Jurkat, Clone E6-1 (cell line): Measurements from ENCODE around the gene PSMD11.

Experiments
- DNase-seq: peaks from one replicate; pipeline ENCODE4 v3.0.0-alpha.2; 2011; ENCODE audit warnings: low read depth, low spot score
- H3K4me3 ChIP-seq: 2 replicates; pipeline ENCODE4 v1.5.1; 2011; ENCODE audit warnings: mild to moderate bottlenecking, low read length, control low read depth, moderate library complexity

The PSMD11 gene

GRCh38 chr17:32461853-32462617 is 17.7 kb downstream of the PSMD11 start:
- no peak overlapping the region for H3K4me3 ChIP-seq
- peak; percentile 66 for DNase-seq

GRCh38 chr17:32463304-32463703 is 19.0 kb downstream of the PSMD11 start:
- no peak overlapping the region for H3K4me3 ChIP-seq
- no peak for DNase-seq

GRCh38 chr17:32464374-32464773 is 20.1 kb downstream of the PSMD11 start:
- no peak for DNase-seq
- no peak overlapping the region for H3K4me3 ChIP-seq

GRCh38 chr17:32467949-32468348 is 23.6 kb downstream of the PSMD11 start:
- DNase-seq = no peak
- H3K4me3 ChIP-seq = no peak overlapping the region

GRCh38 chr17:32470405-32471167 is 26.3 kb downstream of the PSMD11 start:
- no peak for DNase-seq
- H3K4me3 ChIP-seq = no peak overlapping the region

- no peak for DNase-seq
- no peak overlapping the region for H3K4me3 ChIP-seq
These were observed 27.3 kb downstream of the PSMD11 start for GRCh38 chr17:32471652-32472051.

- H3K4me3 ChIP-seq = no peak overlapping the region
- no peak for DNase-seq
These were observed 30.9 kb downstream of the PSMD11 start for GRCh38 chr17:32475258-32475657.

GRCh38 chr17:32477220-32477619 is 32.9 kb downstream of the PSMD11 start:
- no peak for DNase-seq
- H3K4me3 ChIP-seq = no peak overlapping the region

- no peak overlapping the region for H3K4me3 ChIP-seq
- no peak for DNase-seq
These were observed 34.8 kb downstream of the PSMD11 start for GRCh38 chr17:32479074-32479617.

- H3K4me3 ChIP-seq = no peak overlapping the region
- DNase-seq = no peak
These were observed 36.9 kb downstream of the PSMD11 start for GRCh38 chr17:32481193-32481592.

- no peak for DNase-seq
- no peak overlapping the region for H3K4me3 ChIP-seq
These were observed 38.4 kb downstream of the PSMD11 start for GRCh38 chr17:32482568-32483320.

GRCh38 chr17:32483451-32484019 is 39.2 kb downstream of the PSMD11 start:
- peak; percentile 50 for DNase-seq
- H3K4me3 ChIP-seq = no peak overlapping the region

- no peak overlapping the region for H3K4me3 ChIP-seq
- no peak for DNase-seq
These were observed 39.7 kb downstream of the PSMD11 start for GRCh38 chr17:32484041-32484461.

GRCh38 chr17:32484628-32485027 is 40.3 kb downstream of the PSMD11 start:
- no peak overlapping the region for H3K4me3 ChIP-seq
- DNase-seq = no peak

GRCh38 chr17:32485261-32486110 is 41.2 kb downstream of the PSMD11 start:
- DNase-seq = no peak
- H3K4me3 ChIP-seq = no peak overlapping the region

- peak; percentile 56 for DNase-seq
- peak overlapping the region; percentile 43 for H3K4me3 ChIP-seq
These were observed 41.9 kb downstream of the PSMD11 start for GRCh38 chr17:32486111-32486700.

- no peak for DNase-seq
- H3K4me3 ChIP-seq = peak within 1 kb of the TSS; percentile 55
These were observed 42.6 kb downstream of the PSMD11 start, which contains the start of gene CDK5R1 for GRCh38 chr17:32486701-32487472. TSS of gene CDK5R1 (plus strand) at chr17:32486993. CDS start at chr17:32487621, 628 bp downstream.
